ENCODE measurements around the gene NXT1.

GRCh38 chr20:23309781-23310180 lies 40.8 kb upstream of the NXT1 start:
- no peak for TF ChIP-seq CTCF (conservative IDR thresholded peaks at IDR 0.05; ENCODE audit: low read depth, low read length)
- no peak for TF ChIP-seq EZH2 (IDR thresholded peaks at IDR 0.05; ENCODE audit: low read length, unreplicated experiment)

Data from PC-3 (cell line).